ENCODE results near the gene ATP13A3. TPM values are rescaled to one million over a fixed set of nuclear protein-coding genes. Genes with fewer than 3 reads are reported as not detected.
"Not testable (repeated sequence)": the region's sequence is repeated elsewhere in the genome, so short reads cannot be mapped to it uniquely, and the experiment has no call there.

The ATP13A3 gene
- total and polyA plus RNA-seq, 2 experiments from 2014 or later = 51.8 to 293 TPM

DNA sequence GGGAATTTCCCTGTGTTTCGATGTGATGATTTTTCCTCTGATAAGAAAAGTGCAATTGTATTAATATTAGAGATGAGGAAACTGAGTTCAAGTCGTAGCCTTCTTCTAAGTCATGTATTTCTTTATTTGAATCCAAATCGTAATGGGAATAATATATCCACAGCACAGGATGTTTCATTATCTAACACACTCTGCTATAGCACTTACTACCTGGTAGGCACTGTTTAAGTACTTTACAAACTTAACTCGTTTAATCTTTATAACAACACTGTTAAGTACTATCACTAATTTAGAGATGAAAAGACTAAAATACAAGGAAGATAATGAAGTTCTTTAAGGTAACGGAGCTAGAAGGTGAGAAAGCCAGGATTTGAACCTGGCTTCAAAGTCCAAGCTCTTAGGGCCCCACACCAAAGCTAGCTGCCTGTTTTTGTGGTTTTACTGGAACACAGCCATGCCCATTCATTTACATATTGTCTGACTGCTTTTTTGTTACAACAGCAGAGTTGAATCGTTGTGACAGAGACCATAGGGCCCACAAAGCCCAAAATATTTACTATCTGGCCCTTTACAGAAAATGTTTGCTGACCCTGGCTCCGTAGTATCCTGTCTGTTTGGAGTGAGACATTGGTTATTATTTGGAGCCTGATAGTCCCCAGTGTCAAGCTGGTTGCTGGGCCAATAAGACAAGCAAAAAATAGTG, 9.6 kb upstream of the ATP13A3 start:
- H3K27me3 ChIP-seq = no peaks in the 10 kb centered on the region
- no peaks in the 10 kb centered on the region for H3K36me3 ChIP-seq
- H3K27ac ChIP-seq = no peak overlapping the region
- TF ChIP-seq, protein P1, sequence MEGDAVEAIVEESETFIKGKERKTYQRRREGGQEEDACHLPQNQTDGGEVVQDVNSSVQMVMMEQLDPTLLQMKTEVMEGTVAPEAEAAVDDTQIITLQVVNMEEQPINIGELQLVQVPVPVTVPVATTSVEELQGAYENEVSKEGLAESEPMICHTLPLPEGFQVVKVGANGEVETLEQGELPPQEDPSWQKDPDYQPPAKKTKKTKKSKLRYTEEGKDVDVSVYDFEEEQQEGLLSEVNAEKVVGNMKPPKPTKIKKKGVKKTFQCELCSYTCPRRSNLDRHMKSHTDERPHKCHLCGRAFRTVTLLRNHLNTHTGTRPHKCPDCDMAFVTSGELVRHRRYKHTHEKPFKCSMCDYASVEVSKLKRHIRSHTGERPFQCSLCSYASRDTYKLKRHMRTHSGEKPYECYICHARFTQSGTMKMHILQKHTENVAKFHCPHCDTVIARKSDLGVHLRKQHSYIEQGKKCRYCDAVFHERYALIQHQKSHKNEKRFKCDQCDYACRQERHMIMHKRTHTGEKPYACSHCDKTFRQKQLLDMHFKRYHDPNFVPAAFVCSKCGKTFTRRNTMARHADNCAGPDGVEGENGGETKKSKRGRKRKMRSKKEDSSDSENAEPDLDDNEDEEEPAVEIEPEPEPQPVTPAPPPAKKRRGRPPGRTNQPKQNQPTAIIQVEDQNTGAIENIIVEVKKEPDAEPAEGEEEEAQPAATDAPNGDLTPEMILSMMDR (IDR thresholded peaks at IDR 0.05; ENCODE audit: low read depth, low read length) = no peak
- no peak for DNase-seq (ENCODE audit: low read depth in 1 of 2, low spot score in 1 of 2)
- no peaks in the 10 kb centered on the region for H3K9me3 ChIP-seq (ENCODE audit: low read depth)
- no peak overlapping the region for H3K4me3 ChIP-seq
- peaks cover 4% of the 10 kb centered on the region for H3K4me1 ChIP-seq (ENCODE audit: low read depth)

- DNase-seq (ENCODE audit: low read depth in 1 of 2, low spot score in 1 of 2) = no peak
- Histone ChIP-seq H3K36me3 (no peaks in the 10 kb centered on the region), H3K9me3 (ENCODE audit: low read depth) (no peaks in the 10 kb centered on the region), H3K4me3 (no peak overlapping the region), H3K27me3 (no peaks in the 10 kb centered on the region), H3K4me1 (ENCODE audit: low read depth) (peaks cover 9% of the 10 kb centered on the region), H3K27ac (no peak overlapping the region)
- TF ChIP-seq, protein P1 (IDR thresholded peaks at IDR 0.05; ENCODE audit: low read depth, low read length) = no peak
Measured at GRCh38 chr3:194494951-194495374, 8.2 kb upstream of the ATP13A3 start.

- not testable (repeated sequence) for H3K36me3 ChIP-seq; H3K27ac ChIP-seq; H3K27me3 ChIP-seq; H3K4me3 ChIP-seq; H3K9me3 ChIP-seq (ENCODE audit: low read depth)
- peaks cover 14% of the 10 kb centered on the region for H3K4me1 ChIP-seq (ENCODE audit: low read depth)
- peak in 1 of 2 donors; percentile 74 for DNase-seq (ENCODE audit: low read depth in 1 of 2, low spot score in 1 of 2)
Measured at GRCh38 chr3:194493995-194494927, 7.5 kb upstream of the ATP13A3 start.

- TF ChIP-seq, protein P1 (IDR thresholded peaks at IDR 0.05; ENCODE audit: low read depth, low read length) = no peak
- H3K27me3 ChIP-seq = no peaks in the 10 kb centered on the region
Measured at GRCh38 chr3:194492001-194492400, 5.2 kb upstream of the ATP13A3 start.

GRCh38 chr3:194489736-194490612, 3.2 kb upstream of the ATP13A3 start:
- peak in 1 of 2 donors; percentile 75 for DNase-seq (ENCODE audit: low read depth in 1 of 2, low spot score in 1 of 2)
- H3K27ac ChIP-seq = no peak overlapping the region

More at GRCh38 chr3:194492001-194492400, 5.2 kb upstream of the ATP13A3 start:
- no peak overlapping the region for H3K27ac ChIP-seq
- no peak overlapping the region for H3K4me3 ChIP-seq
- DNase-seq (ENCODE audit: low read depth in 1 of 2, low spot score in 1 of 2) = no peak
- no peaks in the 10 kb centered on the region for H3K36me3 ChIP-seq
- H3K4me1 ChIP-seq (ENCODE audit: low read depth) = peaks cover 11% of the 10 kb centered on the region
- no peaks in the 10 kb centered on the region for H3K9me3 ChIP-seq (ENCODE audit: low read depth)

More at GRCh38 chr3:194489736-194490612, 3.2 kb upstream of the ATP13A3 start:
- TF ChIP-seq, protein P1 (IDR thresholded peaks at IDR 0.05; ENCODE audit: low read depth, low read length) = no peak
- Histone ChIP-seq H3K4me3 (no peak overlapping the region), H3K4me1 (ENCODE audit: low read depth) (peaks cover 11% of the 10 kb centered on the region), H3K9me3 (ENCODE audit: low read depth) (no peaks in the 10 kb centered on the region), H3K27me3 (no peaks in the 10 kb centered on the region), H3K36me3 (no peaks in the 10 kb centered on the region)

Measured in cardiac muscle cell (in vitro differentiated cells and primary cell).